ENCODE measurements around the gene BMP7.
"Not testable (repeated sequence)": the region's sequence is repeated elsewhere in the genome, so short reads cannot be mapped to it uniquely, and the experiment has no call there.

BMP7 gene

GRCh38 chr20:57163041-57163440, 103.4 kb downstream of the BMP7 start:
- no peak for DNase-seq

GRCh38 chr20:57162362-57162652, 104.1 kb downstream of the BMP7 start:
- DNase-seq, result no peak

- DNase-seq, result no peak
Measured at GRCh38 chr20:57161478-57162361, 104.7 kb downstream of the BMP7 start.

GRCh38 chr20:57160985-57161384, 105.5 kb downstream of the BMP7 start:
- DNase-seq, result no peak

- DNase-seq, result no peak
Measured at GRCh38 chr20:57159945-57160610, 106.4 kb downstream of the BMP7 start.

- DNase-seq, result no peak
Measured at GRCh38 chr20:57159193-57159851, 107.1 kb downstream of the BMP7 start.

GRCh38 chr20:57158474-57158873, 108.0 kb downstream of the BMP7 start:
- DNase-seq, result no peak

- DNase-seq, result not testable (repeated sequence)
Measured at GRCh38 chr20:57157787-57158186, 108.7 kb downstream of the BMP7 start.

- no peak for DNase-seq
Measured at GRCh38 chr20:57157106-57157691, 109.2 kb downstream of the BMP7 start.

GRCh38 chr20:57156011-57156729, 110.3 kb downstream of the BMP7 start:
- no peak for DNase-seq

GRCh38 chr20:57155415-57155814, 111.0 kb downstream of the BMP7 start:
- no peak for DNase-seq

- DNase-seq, result no peak
Measured at GRCh38 chr20:57153238-57153905, 113.1 kb downstream of the BMP7 start.

- no peak for DNase-seq
Measured at GRCh38 chr20:57152557-57152956, 113.9 kb downstream of the BMP7 start.

- no peak for DNase-seq
Measured at GRCh38 chr20:57150559-57150958, 115.9 kb downstream of the BMP7 start.

GRCh38 chr20:57148263-57148662, 118.2 kb downstream of the BMP7 start:
- DNase-seq, result no peak

- no peak for DNase-seq
Measured at GRCh38 chr20:57147185-57147584, 119.3 kb downstream of the BMP7 start.

GRCh38 chr20:57146155-57146554, 120.3 kb downstream of the BMP7 start:
- no peak for DNase-seq

GRCh38 chr20:57145089-57145631, 121.3 kb downstream of the BMP7 start:
- no peak for DNase-seq

GRCh38 chr20:57143173-57143572, 123.3 kb downstream of the BMP7 start:
- no peak for DNase-seq

- no peak for DNase-seq
Measured at GRCh38 chr20:57142667-57143066, 123.8 kb downstream of the BMP7 start.

GRCh38 chr20:57141492-57141891, 124.9 kb downstream of the BMP7 start:
- DNase-seq, result no peak

GRCh38 chr20:57140416-57140965, 126.0 kb downstream of the BMP7 start:
- DNase-seq, result no peak
